Keratinocyte (primary cell): ENCODE data around the gene ERC1. TPM values are rescaled to one million over a fixed set of nuclear protein-coding genes. Genes with fewer than 3 reads are reported as not detected.

ENCODE experiments used
- DNase-seq: peaks from one replicate; pipeline ENCODE4 v3.0.0-alpha.2; 2011; ENCODE audit warnings: low read depth, missing footprints, low spot score
- FAIRE-seq: peaks from 2 replicates; lab custom pipeline; 2011; peaks lifted over from hg19 to GRCh38; lab: Jason Lieb, UNC
- H2AFZ ChIP-seq: 2 replicates; pipeline ENCODE4 v1.6.0; 2012; ENCODE audit warnings: low read length, control low read depth, inconsistent platforms; ENCODE audit not compliant: control insufficient read depth
- H3K27ac ChIP-seq: 2 replicates; pipeline ENCODE4 v1.5.1; 2011; ENCODE audit warnings: low read length; ENCODE audit not compliant: control insufficient read depth, insufficient read depth
- H3K27me3 ChIP-seq: 3 replicates; pipeline ENCODE4 v1.6.0; 2011; ENCODE audit warnings: low read length; ENCODE audit not compliant: control insufficient read depth, insufficient read depth; ENCODE audit errors: extremely low read depth
- H3K36me3 ChIP-seq, 2 experiments: 2 replicates in 1 of 2; 3 replicates in 1 of 2; pipeline ENCODE4 v1.5.1; 2011; ENCODE audit warnings: low read length in 2 of 2, mild to moderate bottlenecking in 1 of 2; ENCODE audit not compliant: control insufficient read depth in 2 of 2, insufficient read depth in 2 of 2; ENCODE audit errors: extremely low read depth in 1 of 2
- H3K4me1 ChIP-seq: 3 replicates; pipeline ENCODE4 v1.5.1; 2011; ENCODE audit warnings: low read length; ENCODE audit not compliant: control insufficient read depth, insufficient read depth; ENCODE audit errors: extremely low read depth
- H3K4me2 ChIP-seq: 3 replicates; pipeline ENCODE4 v1.6.0; 2011; ENCODE audit warnings: low read depth, low read length; ENCODE audit not compliant: control insufficient read depth, insufficient read depth; ENCODE audit errors: extremely low read depth
- H3K4me3 ChIP-seq, 3 experiments: fragments of 200-600 bp in 1 of 3; sonication (generic) in 1 of 3; 2 replicates in 2 of 3; 3 replicates in 1 of 3; pipeline ENCODE4 v1.5.1; 2011 to 2016; ENCODE audit warnings: low read length in 3 of 3, mild to moderate bottlenecking in 3 of 3, control low read depth in 2 of 3, inconsistent platforms in 1 of 3, low read depth in 1 of 3, mixed read lengths in 1 of 3, mixed run types in 1 of 3, moderate library complexity in 1 of 3; ENCODE audit not compliant: control insufficient read depth in 2 of 3, insufficient read depth in 2 of 3; ENCODE audit errors: extremely low read depth in 1 of 3
- H3K79me2 ChIP-seq: 2 replicates; pipeline ENCODE4 v1.6.0; 2012; ENCODE audit warnings: low read length; ENCODE audit not compliant: control insufficient read depth, insufficient read depth
- H3K9ac ChIP-seq: 3 replicates; pipeline ENCODE4 v1.6.0; 2011; ENCODE audit warnings: low read length; ENCODE audit not compliant: control insufficient read depth, insufficient read depth; ENCODE audit errors: extremely low read depth
- H3K9me1 ChIP-seq: 3 replicates; pipeline ENCODE4 v1.6.0; 2011; ENCODE audit warnings: low read length; ENCODE audit not compliant: control insufficient read depth, insufficient read depth; ENCODE audit errors: extremely low read depth
- H3K9me3 ChIP-seq: 2 replicates; pipeline ENCODE4 v1.5.1; 2012; ENCODE audit warnings: low read depth, low read length; ENCODE audit not compliant: control insufficient read depth
- H4K20me1 ChIP-seq: 3 replicates; pipeline ENCODE4 v1.6.0; 2011; ENCODE audit warnings: low read length; ENCODE audit not compliant: control insufficient read depth, insufficient read depth; ENCODE audit errors: extremely low read depth
- CTCF ChIP-seq, 3 experiments: IDR thresholded peaks in 1 of 3; conservative IDR thresholded peaks in 1 of 3; optimal IDR thresholded peaks in 1 of 3; 2 replicates in 2 of 3; 3 replicates in 1 of 3; pipeline versions ENCODE3 to v1.5.1; 2011; ENCODE audit warnings: low read length in 3 of 3, mild to moderate bottlenecking in 3 of 3, moderate library complexity in 2 of 3, control low read depth in 1 of 3, inconsistent platforms in 1 of 3; ENCODE audit not compliant: insufficient read depth in 2 of 3; ENCODE audit errors: extremely low read depth in 1 of 3
- EZH2 ChIP-seq: IDR thresholded peaks from one replicate; pipeline ENCODE4 v1.6.1; 2012; ENCODE audit warnings: inconsistent platforms, mild to moderate bottlenecking, low read length, moderate library complexity
- dilution Hi-C: fragments of 300-500 bp; cut with MboI; formaldehyde crosslinking; loops from one replicate; pipeline ENCODE4 v1.7.0; 2020; ENCODE audit warnings: low sequenced_read_pairs; ENCODE audit not compliant: extremely low pct_ligation_motif_present
- polyA plus RNA-seq, 5 experiments: library from polyadenylated mRNA; depleted of rRNA in 3 of 5; stranded (reverse) in 3 of 5; stranded (forward) in 1 of 5; unstranded in 1 of 5; fragments of >200 nt; gene quantifications; 1 replicate in 1 of 5; 2 replicates in 3 of 5; 3 replicates in 1 of 5; pipeline versions ENCODE4 v1.2.1 to v1.2.3, GENCODE V29; 2011 to 2012; ENCODE audit warnings: missing spikeins in 2 of 5, low read depth in 1 of 5, low replicate concordance in 1 of 5

The ERC1 gene
- polyA plus RNA-seq, 1 donor (not counting 4 experiments of a cell fraction or from before 2014, with no cell fraction given) = 16.1 TPM

- Histone ChIP-seq H4K20me1 (no peaks in the 10 kb centered on the region), H2AFZ (no peak overlapping the region), H3K9me1 (no peaks in the 10 kb centered on the region), H3K27ac (no peak overlapping the region), H3K79me2 (no peaks in the 10 kb centered on the region), H3K4me1 (peaks cover 15% of the 10 kb centered on the region), H3K4me2 (no peak overlapping the region), H3K9me3 (no peaks in the 10 kb centered on the region), H3K36me3 (peaks cover 0 to 3% of the 10 kb centered on the region in 2 experiments), H3K27me3 (no peaks in the 10 kb centered on the region), H3K4me3 (no peak overlapping the region), H3K9ac (no peak overlapping the region)
- FAIRE-seq = no peak
- TF ChIP-seq EZH2 (no peak), CTCF (optimal IDR thresholded peaks at IDR 0.05 in 1 of 3, IDR thresholded peaks at IDR 0.05 in 1 of 3, conservative IDR thresholded peaks at IDR 0.05 in 1 of 3; ENCODE audit: extremely low read depth in 1 of 3, insufficient read depth in 2 of 3, low read length in 3 of 3) (no peak)
- dilution Hi-C loops = no loop called here
- DNase-seq = no peak
Observed at GRCh38 chr12:1469070-1469469, 478.0 kb downstream of the ERC1 start.

- Histone ChIP-seq H3K9me3 (no peaks in the 10 kb centered on the region), H3K4me1 (peaks cover 25% of the 10 kb centered on the region), H3K4me2 (no peak overlapping the region), H2AFZ (no peak overlapping the region), H4K20me1 (no peaks in the 10 kb centered on the region), H3K36me3 (peaks cover 0 to 3% of the 10 kb centered on the region in 2 experiments), H3K9ac (no peak overlapping the region), H3K27ac (no peak overlapping the region), H3K79me2 (no peaks in the 10 kb centered on the region), H3K9me1 (no peaks in the 10 kb centered on the region), H3K27me3 (no peaks in the 10 kb centered on the region), H3K4me3 (no peak overlapping the region)
- dilution Hi-C loops = no loop called here
- FAIRE-seq (no peak), DNase-seq (no peak)
- TF ChIP-seq CTCF (optimal IDR thresholded peaks at IDR 0.05 in 1 of 3, IDR thresholded peaks at IDR 0.05 in 1 of 3, conservative IDR thresholded peaks at IDR 0.05 in 1 of 3; ENCODE audit: extremely low read depth in 1 of 3, insufficient read depth in 2 of 3, low read length in 3 of 3) = no peak
- TF ChIP-seq EZH2 = no peak
Observed at GRCh38 chr12:1470051-1470450, 479.0 kb downstream of the ERC1 start.
